NOMO-1 (cell line): ENCODE data around the gene CMTM6.
A peak's percentile ranks its signal among the peaks of the same experiment; 100 is the strongest.
"Not testable (repeated sequence)": the region's sequence is repeated elsewhere in the genome, so short reads cannot be mapped to it uniquely, and the experiment has no call there.

ENCODE experiments used
- DNase-seq, 2 experiments: peaks; one replicate each; lab custom pipeline; 2025; ENCODE audit not compliant: unreplicated experiment in 2 of 2; lab: John Stamatoyannopoulos, UW

CMTM6 gene

DNA sequence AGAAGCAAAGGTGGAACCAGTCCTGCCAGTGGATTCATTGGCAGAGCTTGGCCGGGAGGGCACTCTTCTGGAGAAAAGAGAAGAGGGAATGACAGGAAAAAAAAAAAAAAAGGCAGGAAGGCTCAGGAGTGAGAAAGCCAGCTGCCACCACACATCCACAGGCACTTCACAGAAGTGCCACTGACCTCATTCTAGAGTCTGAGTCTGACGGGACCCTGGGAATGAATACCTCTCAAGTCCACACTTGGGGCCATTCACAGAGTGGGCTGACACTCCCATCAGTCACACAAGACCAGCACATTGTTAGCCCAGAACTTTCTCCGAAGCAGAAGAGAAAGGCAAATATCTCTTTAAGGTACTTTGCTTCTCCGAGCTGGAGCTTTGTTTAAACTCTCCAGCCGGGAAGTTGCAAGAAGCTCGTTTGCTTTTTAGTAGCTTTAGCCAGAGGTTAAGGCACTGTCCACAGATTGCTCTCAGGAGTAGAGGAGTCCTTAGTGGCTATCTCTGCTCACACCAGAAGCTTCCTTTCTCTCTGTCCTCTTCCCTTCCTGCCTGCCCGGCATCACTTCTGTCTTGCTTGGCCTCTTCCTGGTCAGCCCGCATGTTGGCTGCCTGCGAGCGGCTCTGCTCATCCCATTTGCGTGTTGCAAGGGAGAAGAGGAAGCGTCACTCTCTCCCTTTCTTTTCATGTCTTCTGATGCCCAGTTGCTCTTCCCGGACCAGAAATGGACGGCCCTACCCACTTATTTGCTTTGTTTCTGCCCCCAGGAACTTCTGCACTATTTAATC is 53.8 kb downstream of the CMTM6 start:
- DNase-seq = no peak

DNA sequence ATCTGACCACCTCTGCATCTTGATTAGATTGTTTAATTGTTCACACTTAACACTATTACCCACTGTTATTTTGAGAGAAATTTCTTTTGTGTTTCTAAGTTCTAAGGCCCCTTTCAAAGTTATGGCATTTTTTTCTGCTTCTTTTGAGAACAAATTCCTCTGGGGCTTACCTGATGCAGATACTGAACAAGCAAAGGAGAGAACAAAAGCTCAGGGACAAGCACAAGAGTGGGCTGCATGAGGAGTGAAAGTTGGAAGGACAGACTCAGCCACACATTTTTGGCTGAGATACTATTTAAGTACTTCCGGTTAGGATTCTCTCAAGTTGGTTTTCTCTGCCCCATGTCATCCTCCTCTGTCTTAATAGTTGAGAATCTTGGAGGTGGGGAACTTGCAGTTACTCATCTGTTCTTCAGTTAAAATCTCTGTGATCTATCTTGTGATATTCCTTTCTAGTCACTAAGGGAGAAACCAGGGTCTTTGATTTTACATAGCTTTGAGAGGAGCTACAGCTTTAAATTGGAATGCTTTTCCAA is 54.7 kb downstream of the CMTM6 start:
- no peak for DNase-seq

DNA sequence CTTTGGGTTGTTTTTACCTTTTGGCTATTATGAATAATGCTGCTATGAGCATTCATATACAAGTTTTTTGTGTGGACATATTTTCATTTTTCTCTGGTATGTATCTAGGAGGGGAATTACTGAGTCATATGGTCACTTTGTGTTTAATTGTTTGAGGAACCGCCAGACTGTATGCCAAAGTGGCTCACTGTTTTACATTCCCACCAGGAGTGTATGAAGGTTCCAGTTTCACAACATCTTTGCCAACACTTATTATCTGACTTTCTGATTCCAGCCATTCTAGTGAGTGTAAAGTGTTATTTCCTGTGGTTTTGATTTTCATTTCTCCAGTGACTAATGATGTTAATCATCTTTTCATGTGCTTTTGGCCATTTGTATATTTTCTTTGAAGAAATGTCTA is 59.2 kb downstream of the CMTM6 start:
- no peak for DNase-seq

DNA sequence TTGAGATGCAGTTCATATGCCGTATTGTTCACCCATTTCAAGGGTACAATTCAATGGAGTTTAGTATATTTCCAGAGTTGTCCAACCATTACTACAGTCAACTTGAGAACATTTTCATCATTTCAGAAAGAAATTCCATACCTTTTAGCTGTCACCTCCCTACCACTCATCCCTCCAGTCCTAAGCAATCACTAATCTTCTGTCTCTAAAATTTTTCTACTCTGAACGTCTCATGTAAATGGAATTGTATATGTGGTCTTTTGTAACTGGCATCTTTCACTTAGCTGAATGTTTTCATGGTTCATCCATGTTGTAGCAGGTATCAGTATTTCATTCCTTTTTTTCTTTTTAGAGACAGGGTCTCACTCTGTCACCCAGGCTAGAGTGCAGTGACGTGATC is 59.9 kb downstream of the CMTM6 start:
- DNase-seq = no peak

DNA sequence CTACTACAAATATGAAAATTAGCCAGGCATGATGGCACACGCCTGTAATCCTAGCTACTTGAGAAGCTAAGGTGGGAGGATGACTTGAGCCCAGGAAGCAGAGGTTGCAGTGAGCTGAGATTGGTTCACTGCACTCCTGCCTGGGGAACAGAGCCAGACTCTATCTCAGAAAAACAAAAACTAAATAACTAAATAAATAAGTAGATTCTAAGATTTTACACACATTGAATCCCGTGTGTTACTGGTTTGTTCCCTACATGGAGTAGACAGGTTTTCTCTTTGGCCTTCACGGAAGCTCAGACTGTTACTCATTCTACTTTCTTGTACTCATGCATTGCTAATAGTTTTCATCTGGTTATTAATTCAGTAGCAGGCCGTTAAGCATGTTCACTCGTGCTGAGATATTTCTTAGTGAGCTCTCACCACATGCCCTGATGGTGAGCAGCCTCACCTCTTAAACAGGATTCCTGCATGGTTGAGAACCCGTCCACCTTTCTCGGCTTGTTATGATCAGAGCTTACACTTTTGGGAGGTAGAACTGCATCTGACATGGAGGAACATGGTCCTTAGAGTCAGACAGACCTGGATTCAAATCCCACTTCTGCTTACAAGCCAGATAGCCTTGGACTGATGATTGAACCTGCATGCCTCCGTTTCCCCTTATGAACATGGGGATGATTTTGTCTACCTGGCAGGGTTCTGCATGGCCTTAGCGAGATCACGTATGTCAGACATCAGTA is 61.9 kb downstream of the CMTM6 start:
- DNase-seq = no peak

DNA sequence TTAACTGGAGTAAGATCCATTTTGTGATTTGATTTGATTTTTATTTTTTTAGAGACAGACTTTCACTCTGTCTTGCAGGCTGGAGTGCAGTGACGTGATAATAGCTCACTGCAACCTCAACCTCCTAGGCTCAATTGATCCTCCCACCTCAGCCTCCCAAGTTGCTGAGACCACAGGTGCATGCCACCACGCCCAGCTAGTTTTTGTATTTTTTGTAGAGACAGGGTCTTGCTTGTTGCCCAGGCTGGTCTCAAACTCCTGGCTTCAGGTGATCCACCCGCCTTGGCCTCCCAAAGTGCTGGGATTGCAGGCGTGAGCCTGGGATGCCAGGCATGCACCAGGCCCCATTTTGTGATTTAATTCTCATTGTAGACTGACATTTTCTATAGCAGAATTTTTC is 63.2 kb downstream of the CMTM6 start:
- not testable (repeated sequence) for DNase-seq

DNA sequence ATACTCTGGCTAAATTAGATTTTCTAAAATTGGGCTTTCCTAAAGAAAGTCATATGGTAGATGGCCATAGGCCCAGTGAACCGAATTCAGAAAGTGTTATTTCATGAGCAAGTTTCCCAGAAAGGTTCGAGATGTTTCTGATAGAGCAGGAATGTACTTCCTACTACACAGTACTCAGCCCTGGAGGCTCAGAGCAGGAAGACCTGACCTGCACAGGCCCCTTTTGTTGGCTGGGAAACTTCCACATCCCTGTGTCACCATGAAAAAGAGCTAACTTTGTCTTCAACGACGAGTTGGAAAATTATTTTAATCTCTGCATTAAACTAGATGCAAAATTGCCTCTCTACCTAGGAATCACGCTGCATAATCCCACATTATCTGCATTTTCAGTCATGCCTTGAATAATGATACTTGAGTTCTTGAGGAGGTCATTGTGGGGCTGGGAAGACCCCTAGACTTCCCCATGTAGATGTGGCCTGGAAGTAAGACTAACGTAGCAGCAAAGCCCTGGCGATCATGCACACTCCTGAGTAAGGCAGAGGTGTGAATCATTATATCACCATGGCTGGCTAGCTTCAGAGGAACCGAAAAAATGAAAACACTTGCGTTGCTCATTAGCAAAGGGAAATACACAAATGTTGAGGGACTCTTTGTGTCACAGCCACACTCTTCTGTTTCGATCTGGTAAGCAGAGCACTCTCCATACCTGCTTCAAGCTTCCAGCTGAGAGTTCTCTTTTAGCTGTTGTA is 63.9 kb downstream of the CMTM6 start:
- no peak for DNase-seq

DNA sequence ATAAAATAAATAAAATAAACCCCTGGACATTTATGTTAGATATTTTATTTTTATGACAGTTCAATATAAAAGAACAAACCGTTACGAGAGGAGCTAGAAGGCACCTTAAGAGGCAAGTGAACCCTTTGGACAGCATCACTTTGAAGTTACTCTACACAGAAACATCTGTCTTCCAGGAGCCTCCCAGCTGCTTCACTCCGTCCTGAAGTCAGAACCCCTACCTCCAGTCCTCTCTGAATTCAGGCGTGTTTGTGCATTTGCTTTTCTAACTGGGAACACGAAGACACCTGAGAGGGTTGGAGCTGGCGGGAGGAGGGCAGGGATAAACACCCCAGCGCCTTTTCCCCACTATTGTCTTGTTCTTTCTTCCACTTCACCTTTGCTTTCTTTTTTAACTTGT is 64.8 kb downstream of the CMTM6 start:
- no peak for DNase-seq

DNA sequence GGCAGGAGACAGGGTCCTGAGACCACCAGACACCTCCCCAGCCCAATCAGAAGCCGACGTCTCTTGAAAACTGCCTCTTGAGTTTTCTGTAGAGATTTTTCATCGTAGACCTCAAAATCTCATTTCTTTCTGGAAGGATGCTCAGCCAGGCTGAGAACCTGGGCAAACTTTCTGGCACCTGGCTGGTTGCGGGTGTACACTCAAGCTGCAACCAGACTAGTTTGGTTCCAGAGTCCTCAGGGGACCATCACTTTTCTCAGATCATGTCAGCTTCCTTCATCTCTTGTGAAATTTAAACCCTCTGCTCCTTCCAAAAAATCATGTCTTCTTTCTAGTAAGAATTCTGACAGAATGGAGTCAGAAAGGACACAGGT is 65.8 kb downstream of the CMTM6 start:
- DNase-seq = no peak

DNA sequence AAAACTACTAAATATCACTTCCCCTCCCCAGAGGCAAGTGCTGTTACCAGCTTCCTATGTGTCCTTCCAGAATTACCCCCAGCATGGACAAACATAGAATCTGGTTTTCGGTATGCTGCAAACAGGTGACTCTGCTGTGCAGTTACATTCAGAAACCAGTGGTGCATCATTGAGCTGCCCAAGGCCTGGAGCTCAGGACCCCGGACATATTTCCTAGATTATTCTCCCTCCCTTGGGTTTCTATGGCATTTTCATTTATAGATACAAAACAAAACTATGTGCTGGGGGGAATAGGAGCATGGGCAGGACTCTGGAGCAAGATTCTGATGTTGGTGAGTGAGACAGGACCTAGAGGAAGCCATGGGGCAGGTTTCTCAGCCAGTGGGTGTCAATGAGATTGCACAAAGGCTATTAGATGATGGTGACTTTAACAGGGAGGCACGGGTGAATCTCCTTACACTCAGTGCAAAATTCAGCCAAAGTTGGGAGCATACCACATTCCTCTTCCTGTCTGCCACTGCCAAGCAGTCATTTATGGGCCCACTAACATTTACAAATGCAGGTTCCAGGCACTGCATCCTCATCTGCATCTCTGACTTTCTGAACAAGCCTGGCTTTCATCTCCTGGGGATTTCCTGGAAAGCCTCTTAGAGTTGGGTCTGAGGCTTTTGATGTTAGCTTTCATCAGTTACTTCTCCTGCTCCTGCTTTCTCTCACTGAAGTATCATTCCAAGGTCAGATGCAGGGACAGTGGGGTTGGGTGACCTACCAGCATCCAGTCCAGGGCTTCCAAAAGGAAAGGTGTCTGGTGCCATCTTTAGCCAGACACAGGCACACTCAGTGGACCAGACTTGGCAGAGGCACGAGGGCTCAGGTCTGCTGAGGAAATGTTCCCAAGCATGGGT is 66.5 kb downstream of the CMTM6 start:
- DNase-seq = no peak

DNA sequence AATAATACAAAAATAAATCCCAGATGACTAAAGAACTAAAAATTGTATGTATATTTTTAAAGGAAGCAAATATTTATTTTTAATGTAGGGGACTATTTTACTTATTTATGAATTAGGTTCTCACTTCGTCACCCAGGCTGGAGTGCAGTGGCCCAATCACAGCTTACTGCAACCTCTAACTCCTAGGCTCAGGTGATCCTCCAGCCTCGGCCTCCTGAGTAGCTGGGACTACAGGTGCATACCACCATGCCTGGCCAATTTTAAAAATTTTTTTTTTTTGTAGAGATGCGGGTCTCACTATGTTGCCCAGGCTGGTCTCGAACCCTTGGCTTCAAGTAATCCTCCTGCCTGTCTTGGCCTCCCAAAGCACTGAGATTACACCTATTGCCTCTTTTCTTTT is 68.4 kb downstream of the CMTM6 start:
- no peak for DNase-seq

DNA sequence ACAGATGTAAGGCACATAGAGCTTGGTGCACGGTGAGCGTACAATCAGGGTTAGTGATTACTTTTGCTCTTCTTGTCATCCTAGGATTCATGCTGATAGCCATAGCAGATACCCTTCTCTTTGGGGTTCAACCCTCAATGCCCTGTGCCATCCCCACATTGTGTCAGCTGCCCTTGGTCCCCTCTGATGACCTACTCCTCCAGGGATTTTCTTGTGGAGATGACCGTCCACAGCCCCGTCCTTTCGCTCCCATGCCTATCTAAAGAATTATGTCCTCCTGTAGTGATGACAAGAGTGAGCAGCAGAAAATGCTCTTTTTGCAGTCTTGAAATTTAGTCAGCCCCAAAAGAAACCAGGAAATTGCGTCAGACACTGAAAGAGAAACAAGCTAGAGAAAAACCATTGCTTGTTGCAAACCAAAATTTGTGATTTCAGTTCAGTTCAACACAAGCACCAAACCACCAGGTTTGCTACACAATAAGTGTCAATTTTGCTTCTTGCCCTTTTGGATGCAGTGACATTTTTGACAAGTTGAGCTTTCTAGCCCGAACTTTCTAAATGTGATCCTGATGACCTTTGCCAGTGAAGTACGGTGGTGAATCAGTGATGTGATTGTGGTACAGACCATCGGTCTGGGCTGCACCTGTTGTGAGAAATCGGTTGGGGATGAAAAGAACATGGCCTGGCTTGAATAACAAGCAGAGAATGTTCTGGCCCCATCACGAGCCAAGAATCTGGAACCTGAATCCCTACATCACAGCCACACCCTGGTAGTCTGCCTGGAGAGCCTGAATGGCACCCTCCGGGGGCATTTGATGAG is 69.7 kb downstream of the CMTM6 start:
- peak; percentile 73 to 82 for DNase-seq

DNA sequence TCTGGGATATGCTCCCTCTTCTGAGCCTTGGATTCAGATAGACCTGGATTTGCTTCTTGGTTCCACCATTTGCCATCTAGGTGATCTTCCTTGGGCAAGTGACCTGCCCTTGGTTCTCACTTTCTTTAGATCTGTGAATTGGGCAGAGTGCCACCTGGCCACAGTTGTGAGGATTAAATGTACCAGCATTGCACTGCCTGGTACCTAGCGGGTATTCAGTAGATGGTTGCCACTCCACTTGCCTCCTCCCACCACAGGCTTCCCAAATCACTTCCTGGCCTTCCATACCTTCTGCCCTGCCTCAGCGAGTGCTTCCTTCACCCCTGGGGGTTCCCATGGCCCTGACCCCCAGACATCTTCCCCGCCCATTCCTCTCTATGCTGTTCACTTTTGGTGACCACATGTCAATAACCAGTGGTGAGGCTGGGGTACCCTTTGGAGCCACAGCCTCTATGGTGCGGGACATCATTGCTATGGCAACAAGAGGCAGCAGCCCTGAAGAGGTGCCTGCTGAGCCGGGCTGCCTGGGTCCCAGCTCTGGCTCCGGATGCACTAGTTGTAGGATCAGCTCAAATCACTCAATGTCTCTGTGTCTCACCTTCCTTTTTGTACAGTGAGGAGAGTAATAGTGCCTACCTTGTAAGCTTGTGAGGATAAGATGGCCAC is 70.5 kb downstream of the CMTM6 start:
- no peak for DNase-seq

DNA sequence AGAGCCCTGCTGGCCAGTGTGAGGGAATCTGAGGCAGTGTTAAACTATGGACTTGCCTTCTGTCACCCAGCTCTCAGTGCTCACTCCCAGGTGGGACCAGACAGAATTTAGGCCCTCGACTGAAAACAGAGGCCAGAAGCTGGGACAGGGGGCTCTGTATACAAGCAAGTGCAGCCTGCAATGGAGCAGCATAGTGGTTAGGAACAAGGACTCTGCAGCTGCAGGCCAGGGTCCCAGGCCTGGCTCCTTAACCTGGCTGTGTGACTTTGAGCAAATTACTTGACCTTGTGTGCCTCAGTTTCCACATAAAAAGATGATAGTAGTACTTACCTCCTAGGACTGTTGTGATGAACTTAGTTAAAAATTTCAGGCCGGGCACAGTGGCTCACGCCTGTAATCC is 71.2 kb downstream of the CMTM6 start:
- no peak for DNase-seq
